Measurements from ENCODE around the gene WDR26.
A peak's percentile ranks its signal among the peaks of the same experiment; 100 is the strongest.
"Not testable (repeated sequence)": the region's sequence is repeated elsewhere in the genome, so short reads cannot be mapped to it uniquely, and the experiment has no call there.

The WDR26 gene

DNA sequence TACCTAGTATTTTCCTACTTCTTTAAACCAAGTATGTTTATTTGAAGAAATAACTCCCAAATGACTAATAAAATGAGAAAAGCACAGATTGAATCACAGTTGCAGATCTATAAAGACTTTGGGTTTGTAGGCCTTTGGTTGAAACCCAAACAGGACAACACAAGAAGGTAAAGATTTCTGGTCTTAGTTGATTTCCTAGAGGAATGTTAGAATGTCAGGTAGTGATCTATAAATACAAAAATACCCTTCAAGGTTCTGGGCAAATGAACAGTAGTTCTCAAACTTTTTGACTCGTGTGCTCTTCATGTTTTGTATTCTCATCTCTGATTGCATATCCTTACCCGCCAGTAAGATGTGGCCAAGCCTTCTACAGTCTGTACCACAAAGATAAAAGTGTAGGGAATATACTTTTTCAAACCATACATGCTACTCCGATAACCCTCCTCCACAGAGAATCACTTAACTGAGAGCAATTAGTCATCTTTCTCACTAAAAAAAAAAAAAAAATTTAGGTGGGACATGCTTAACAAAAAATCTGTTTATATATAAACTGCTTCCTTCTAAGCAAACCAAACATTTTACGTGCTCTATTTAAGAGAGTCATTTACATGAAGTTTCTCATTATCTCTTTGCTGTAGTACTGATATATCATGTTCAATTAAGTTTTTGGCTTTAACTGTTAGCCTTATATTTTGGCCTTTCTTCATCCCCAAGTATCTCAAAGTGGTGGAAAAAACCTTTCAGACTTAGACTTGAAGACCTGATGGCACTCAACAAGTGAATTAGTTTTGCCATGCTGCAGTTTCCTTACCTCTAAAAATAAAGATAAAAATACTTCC lies 42.0 kb downstream of the WDR26 start:
- no peak for DNase-seq (ENCODE audit: low read depth)

DNA sequence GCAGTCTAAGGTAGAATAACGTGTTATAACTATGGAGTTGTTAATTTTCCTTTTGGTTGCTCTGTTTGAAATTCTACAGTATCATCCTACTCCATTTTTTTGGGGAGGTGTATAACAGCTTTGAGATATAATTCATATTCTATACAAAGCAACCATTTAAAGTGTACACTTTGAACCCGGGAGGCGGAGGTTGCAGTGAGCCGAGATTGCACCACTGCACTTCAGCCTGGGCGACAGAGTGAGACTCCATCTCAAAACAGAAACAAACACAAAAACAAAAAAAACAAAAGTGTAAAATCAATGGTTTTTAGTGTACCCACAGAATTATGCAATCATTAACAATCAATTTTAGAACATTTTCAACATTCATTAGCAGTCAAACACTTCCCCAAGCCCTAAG lies 44.1 kb downstream of the WDR26 start:
- DNase-seq (ENCODE audit: low read depth), result no peak

DNA sequence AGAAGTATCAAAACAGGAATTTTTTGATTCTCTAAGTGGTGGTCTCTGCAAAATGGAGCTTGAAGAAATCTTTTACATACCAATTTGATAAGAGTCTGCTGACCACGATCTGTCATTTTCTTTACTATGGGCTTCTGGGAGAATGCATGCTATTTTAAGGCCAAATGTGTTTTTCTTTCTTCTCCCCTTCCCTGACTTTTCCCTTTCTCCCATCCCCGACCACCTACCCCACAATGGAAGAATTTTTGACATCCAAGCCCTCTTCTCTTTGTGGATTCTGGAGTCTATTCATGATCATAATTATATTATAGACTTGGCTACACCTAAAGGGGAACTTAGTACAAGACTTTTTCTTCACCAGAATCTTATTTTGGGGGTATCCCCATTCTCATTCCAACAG lies 46.7 kb downstream of the WDR26 start:
- DNase-seq (ENCODE audit: low read depth), result no peak

DNA sequence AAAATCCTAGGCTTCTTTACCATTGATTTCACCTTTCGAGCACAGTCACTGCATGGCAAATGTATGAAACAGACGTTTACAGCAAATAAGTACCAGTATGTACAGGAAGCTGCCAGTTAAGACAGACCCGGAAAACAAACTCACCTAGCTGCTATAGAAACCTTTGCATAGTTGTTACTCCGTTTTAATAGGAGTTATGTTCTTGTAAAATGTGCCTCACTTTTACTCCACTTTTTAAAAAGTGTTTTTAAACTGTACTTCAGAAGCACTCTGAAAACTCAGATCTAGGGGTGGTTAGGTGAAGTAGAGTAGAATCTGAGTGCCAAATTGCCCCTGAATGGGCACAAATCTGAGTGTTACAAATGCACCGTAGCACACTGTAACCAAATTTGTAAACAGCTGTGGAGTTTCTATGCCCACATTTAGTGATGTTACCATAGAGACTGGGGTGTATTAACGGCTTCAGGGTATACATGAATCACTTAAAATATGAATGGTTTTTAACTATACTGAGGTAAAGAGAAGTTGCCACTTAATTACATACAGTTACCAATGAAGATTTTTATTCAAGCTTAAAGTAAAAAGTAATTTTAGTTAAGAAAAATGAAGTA lies 47.2 kb downstream of the WDR26 start:
- no peak for DNase-seq (ENCODE audit: low read depth)

DNA sequence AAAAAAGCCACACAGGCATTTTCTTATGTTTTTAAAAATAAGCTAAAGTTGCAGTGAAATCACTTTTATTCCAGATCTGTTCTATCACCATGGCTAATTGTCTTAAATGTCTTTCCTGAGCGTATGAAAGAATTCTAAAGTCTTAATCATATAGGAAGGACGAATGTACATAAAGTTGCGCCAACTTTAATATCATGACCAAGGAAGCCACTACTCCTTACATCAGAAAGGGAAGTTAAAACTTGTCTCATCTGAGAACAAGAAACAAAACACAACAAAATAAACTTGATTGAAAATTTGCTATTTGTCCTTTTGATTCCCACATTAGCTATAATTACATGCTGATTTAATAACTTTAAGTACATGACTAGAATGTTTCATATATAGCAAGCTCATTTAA lies 51.4 kb downstream of the WDR26 start:
- no peak for DNase-seq (ENCODE audit: low read depth)

DNA sequence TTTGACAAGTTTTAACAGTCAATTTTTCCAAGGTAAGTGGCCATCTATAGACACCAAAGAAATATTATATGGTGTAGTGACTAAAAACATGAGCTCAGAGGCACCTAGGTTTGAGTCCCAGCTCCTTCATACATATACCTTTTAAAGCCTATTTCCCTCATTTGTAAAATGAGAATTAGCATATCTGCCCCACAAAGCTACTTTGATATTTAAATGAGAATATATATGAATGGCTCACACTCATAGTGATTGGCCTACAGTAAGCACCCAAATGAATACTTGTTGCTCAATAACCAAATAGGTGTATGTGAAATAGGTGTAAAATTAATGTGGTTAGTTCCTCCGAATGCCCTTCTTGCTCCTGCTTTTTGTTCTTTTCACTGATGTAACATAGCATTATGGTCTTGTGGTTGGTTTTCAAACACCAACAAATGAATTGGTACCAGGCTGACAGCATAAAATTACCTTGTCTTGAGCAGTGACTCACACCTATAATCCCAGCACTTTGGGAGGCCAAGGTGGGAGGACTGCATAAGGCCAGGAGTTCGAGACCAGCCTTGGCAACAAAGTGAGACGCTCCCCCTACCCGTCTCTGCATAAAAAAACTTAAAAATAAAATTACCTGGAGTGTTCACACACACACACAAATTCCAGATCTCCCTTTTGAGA lies 52.6 kb downstream of the WDR26 start:
- DNase-seq (ENCODE audit: low read depth), result no peak

DNA sequence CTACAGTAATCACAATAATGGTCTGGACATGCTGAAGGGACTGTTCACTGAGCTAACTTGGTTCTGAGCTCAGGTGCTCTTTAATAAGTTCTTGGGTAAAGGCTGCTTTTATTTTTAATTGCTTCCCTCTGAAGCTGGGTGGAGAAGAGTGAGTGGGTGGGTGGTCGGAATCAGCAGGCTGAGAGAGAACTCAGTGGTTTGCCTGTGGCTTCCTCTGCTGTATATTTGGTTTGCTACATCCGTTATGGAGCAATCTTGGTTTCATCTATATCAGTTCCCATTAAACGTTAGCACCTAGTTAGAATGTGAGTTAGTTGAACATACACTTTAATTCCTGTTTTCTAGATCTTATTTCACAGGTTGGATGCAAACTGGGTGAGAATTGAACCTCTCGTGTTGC lies 54.6 kb downstream of the WDR26 start:
- no peak for DNase-seq (ENCODE audit: low read depth)

DNA sequence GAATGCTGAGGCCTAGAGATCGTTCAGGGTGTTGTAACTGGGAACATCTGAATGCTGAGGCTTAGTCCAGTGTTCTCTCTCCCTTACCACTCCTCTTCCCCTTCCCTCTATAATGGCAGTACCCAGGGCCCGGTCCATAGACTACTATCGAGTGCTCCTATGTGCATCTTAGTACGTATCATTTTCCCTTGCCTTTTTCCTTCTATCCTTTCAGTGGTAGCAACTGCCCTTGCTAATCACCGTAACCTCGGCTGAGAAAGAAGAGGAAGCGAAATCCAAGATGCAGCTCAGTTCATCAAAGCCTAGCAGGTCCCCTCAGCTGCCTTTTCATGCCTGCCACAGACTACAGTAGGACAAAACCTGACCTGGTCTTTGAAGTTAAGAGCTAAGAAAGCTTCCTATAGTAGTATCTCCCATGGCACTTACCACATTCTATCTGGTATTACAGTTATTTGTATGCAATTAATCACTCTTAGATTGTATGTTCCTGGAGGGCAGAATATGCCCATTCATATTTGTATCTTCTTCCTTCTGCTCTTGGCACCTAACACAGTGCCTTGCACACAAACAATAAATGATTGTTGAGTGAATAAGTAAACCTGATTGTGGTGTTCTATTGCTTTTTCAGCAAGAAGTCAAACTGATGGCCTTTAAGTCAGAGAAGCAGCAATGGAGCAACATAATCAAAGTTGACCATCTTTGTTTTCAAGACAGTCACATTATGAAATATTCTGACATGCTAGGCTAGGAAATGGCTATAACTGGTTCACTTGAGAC lies 55.6 kb downstream of the WDR26 start:
- no peak for DNase-seq (ENCODE audit: low read depth)

DNA sequence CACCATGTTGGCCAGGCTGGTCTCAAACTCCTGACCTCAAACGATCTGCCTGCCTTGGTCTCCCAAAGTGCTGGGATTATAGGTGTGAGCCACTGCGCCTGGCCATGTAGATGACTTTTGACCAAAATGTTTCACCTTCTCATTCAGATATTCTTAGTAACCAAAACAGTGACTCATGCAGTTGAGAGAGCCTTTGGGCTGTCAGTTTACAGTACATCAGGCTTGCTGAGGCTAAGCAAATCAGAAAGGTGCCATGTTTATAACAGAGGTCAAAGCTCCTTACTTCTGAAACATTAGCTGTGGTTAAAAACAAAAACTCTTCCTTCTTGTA lies 57.0 kb downstream of the WDR26 start:
- DNase-seq (ENCODE audit: low read depth), result peak; percentile 19

DNA sequence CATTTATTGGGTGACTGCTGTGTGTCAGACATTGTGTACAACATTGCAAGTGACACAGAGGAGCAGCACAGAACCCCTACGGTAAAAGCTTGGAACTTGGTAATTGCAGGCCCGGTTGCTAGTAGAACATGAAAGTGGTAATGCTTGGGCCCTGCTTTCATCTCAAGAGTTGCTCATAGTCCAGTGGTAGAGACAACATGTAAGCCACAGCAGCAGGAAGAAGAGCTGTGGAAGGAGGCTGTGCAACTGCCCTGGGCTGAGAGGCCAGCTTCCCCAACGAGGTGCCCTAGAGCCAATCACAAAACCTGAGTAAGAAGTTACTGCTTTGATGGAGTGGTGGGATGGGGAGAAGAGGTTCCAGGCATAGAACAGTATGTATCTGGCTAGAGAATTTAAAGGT lies 59.5 kb downstream of the WDR26 start:
- DNase-seq (ENCODE audit: low read depth), result no peak

DNA sequence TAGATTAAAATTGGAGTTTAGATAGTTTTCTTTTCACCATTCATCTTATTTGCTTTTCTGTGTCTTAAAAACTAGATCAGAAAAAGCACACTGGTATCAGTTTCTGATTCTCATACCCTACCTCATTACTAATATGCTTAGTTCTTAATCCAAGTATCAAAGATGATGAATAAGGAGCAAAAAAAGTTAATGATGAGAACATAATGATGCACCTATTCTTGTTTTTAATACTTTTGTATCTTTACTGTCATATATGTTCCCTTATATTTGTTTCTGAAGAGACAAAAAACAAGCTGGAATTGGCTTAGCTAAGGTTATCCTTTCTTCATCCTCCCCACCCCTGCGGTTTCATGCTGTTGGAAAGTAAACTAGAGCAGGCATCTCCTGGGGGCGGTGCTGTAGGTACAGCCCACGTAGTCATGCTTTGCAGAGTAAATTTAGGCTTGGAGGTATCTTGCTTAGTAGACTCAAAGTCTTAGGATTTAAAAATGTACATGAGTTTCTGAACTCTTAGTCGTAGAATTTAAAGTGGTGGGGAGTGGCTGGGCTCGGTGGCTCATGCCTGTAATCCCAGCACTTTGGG lies 61.5 kb downstream of the WDR26 start:
- no peak for DNase-seq (ENCODE audit: low read depth)

DNA sequence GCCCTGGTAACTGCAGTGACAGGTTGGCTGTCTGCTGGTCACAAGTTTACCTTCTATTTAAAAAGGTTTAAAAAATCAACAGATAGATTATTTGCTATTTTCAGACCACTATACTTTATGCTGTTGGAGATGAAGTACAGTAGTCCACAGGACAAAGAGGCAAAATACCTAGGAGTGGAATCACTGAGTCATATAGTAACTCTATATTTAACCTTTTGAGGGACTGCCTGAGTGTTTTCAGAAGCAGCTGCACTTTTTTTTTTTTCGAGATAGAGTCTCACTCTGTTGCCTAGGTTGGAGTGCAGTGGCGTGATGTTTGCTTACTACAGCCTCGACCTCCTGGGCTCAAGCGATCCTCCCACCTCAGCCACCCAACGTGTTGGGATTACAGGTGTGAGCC lies 66.2 kb downstream of the WDR26 start:
- no peak for DNase-seq (ENCODE audit: low read depth)

DNA sequence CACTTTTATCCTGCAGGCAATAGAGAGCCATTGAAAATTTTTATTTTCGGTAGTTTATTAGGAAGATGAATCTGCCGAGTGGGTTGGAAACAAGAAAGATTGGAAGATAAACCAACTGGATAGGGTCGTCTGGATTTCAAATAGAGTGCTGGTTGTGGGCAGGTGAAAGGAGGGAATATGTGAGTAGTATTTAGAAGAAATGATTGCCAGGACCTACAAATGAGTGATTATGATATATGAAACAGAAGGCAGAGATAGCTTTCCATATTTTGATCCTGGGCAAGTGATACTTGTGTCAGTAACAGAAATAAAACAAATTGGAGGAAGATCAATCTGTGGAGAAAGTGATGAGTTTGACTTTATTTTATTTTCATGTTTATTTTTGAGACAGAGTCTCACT lies 75.4 kb downstream of the WDR26 start:
- DNase-seq (ENCODE audit: low read depth), result no peak

DNA sequence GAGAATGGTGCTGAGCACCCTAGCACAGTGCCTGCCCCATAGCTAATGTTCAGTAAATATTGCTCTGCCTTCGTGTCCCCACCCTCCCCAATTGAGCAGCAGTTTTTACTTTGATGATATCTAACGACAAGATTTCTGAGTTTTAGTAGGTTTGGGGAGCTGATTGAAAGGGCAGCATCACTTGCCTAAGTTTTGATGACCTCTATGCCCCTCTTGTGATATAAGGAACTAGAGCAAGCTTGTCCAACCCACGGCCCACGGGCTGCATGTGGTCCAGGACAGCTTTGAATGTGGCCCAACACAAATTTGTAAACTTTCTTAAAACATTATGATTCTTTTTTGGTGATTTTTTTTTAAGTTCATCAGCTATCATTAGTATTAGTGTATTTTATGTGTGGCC lies 76.4 kb downstream of the WDR26 start:
- no peak for DNase-seq (ENCODE audit: low read depth)

DNA sequence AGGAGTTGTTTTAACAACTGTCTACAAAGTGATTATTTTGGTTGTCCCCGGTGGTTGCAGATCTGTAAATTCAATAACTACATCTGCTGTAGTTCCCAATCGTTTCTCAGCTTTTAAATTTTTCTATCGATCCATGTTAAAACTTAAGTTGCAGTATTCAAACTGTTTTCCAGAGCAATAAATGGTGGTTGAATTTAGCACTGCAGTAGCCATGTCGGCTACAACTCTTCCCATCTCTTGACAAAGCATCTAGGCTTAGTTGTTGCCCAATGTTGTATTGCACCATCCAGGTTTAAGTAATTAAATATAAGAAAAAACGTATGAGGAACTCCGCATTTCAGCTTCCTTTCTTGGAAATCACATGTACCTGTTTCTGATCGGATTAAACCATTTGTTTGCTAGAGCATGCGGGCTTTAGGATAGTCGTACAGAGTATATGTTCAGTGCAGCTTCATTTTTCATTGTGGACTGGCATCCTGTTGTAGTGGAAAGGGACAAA lies 76.9 kb downstream of the WDR26 start:
- no peak for DNase-seq (ENCODE audit: low read depth)

DNA sequence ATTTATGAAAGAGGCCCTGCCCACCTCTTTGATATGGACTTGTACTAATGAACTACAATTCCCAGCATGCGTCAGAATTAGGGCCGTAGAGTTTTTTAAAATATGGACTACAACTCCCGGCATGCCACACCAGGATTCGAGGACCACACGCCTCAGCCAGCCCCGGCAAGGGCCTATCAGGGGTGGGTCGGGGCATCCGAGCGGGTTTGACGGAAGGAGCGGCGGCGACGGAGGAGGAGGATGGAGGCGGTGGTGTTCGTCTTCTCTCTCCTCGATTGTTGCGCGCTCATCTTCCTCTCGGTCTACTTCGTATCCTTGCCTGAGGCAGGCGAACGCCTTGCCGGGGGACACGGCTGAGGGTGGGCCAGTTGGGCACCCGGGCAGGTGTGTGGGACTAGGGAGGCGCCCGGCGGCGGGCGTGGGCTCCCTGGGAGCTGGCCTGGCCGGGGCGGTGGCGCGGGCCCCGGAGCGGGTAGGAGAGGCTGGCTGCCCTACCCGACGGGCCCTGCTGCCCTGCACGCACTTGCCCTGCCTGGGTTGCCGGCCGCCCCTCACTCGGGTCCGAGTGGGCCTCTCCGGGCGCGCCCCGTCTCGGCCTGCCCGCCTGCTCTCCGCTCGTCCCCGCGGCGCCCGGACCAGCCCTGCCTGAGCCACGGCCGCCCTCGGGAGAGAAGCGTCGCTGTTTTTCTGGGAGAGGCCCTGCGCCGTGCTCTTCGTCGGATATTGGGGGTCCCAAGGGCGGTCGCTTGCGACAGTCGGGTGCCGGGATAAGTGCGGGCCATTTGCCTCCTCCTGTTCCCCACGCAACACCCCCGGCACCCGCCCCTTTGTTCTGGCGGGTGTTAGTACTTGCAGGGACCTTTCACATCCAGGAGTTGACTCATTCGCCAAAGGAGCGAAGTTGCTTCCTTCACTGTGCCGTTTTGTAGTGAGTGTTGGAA lies 77.6 kb downstream of the WDR26 start, which contains the start of gene CNIH4:
TSS of gene CNIH4 (plus strand) at position 195 of the 941 bp plus-strand sequence. CDS start at position 241, 46 bp downstream.
- DNase-seq (ENCODE audit: low read depth), result peak; percentile 82

DNA sequence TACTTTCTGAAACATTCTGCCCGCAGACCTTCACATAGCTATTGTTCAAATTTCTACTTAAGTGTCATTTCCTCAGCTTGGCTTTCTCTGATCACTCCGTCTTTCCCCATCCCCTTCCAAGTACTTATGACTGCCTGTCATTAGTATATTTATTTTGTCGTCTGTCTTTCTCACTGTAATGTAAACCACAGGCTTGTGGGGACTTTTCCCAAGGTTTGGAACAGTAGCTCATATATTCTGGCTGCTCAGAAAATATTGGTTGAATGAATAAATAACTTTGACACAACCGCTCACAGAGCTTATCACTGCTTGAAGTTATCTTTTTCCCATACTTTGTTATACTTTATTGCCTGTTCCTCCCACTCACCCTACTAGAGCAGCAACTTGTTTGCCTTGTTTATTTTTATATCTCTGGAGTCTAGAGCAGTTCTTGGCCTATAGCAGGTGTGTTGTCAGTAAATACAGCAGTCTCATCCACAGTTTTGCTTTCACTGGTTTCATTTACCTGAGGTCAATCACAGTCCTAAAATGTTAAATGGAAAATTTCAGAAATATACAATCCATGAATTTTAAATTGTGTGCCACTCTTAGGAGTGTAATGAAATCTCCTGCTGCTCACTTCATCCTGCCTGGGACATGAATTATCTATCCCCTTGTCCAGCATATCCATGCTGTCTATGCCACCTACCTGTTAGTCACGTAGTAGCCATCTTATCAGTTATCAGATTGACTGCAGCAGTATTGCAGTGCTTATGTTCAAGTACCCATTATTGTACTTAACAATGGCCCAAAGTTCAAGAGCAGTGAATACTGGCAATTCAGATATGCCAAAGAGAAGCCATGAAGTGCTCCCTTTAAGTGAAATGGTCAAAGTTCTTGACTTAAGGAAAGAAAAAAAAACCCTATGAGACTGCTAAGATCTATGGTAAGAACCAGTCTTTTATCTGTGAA lies 80.3 kb downstream of the WDR26 start:
- no peak for DNase-seq (ENCODE audit: low read depth)

DNA sequence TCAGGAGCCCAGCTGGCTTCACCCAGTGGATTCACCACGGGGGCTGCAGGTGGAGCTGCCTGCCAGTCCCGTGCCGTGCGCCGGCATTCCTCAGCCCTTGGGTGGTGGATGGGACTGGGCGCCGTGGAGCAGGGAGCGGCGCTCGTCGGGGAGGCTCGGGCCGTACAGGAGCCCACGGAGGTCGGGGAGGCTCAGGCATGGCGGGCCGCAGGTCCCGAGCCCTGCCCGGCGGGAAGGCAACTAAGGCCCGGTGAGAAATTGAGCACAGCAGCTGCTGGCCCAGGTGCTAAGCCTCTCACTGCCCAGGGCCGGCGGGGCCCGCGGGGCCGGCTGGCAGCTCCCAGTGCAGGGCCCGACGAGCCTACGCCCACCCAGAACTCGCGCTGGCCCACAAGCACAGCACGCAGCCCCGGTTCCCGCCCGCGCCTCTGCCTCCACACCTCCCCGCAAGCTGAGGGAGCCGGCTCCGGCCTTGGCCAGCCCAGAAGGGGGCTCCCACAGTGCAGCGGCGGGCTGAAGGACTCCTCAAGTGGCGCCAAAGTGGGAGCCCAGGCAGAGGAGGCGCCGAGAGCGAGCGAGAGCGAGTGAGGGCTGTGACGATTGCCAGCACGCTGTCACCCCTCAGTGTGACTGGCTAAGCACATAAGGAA lies 82.0 kb downstream of the WDR26 start:
- DNase-seq (ENCODE audit: low read depth), result not testable (repeated sequence)

DNA sequence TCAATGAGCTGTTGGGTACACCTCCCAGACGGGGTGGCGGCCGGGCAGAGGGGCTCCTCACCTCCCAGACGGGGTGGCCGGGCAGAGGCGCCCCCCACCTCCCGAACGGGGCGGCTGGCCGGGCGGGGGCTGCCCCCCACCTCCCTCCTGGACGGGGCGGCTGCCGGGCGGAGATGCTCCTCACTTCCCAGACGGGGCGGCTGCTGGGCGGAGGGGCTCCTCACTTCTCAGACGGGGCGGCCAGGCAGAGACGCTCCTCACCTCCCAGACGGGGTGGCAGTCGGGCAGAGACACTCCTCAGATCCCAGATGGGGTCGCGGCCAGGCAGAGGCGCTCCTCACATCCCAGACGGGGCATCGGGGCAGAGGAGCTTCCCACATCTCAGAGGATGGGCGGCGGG lies 84.9 kb downstream of the WDR26 start:
- DNase-seq (ENCODE audit: low read depth), result not testable (repeated sequence)
